ENCODE measurements around the gene NIBAN1. TPM values are rescaled to one million over a fixed set of nuclear protein-coding genes. Genes with fewer than 3 reads are reported as not detected.

Gene NIBAN1
- total RNA-seq, 1 experiment from 2014 or later: 19.5 TPM

DNA sequence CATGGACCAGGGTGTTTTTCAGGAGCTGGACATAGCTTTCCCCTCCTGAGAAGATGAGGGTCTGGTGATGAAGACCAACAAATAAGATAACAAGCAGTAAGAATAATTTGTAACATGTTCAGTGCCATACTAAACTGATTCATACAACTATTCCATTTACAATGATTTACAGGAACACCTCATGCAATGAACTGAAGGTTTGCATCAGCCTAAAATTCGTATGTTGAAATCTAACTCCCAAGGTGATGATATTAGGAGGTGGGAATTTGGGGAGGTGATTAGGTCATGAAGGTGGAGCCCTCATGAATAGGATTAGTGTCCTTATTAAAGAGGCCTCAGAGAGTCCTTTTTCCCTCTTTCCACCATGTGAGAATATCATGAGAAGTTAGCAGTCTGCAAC lies 15.9 kb upstream of the NIBAN1 start:
- peaks cover 15% of the 10 kb centered on the region for H3K27me3 Mint-ChIP-seq (ENCODE audit: unreplicated experiment)
- CTCF ChIA-PET: no interaction called here
- no peak overlapping the region for H3K27ac Mint-ChIP-seq (ENCODE audit: unreplicated experiment)
- no peaks in the 10 kb centered on the region for H3K4me1 Mint-ChIP-seq (ENCODE audit: low read depth, unreplicated experiment)
- intact Hi-C loops (cut with micrococcal nuclease; ENCODE audit: unreplicated experiment): no loop called here
- BruUV-seq (replicated peaks): no TSS peak
- H3K9me3 Mint-ChIP-seq (ENCODE audit: low read depth, unreplicated experiment): no peaks in the 10 kb centered on the region
- DNase-seq: no peak
- no peaks in the 10 kb centered on the region for H3K36me3 Mint-ChIP-seq (ENCODE audit: insufficient read depth, unreplicated experiment)
- TF ChIP-seq, protein P1, sequence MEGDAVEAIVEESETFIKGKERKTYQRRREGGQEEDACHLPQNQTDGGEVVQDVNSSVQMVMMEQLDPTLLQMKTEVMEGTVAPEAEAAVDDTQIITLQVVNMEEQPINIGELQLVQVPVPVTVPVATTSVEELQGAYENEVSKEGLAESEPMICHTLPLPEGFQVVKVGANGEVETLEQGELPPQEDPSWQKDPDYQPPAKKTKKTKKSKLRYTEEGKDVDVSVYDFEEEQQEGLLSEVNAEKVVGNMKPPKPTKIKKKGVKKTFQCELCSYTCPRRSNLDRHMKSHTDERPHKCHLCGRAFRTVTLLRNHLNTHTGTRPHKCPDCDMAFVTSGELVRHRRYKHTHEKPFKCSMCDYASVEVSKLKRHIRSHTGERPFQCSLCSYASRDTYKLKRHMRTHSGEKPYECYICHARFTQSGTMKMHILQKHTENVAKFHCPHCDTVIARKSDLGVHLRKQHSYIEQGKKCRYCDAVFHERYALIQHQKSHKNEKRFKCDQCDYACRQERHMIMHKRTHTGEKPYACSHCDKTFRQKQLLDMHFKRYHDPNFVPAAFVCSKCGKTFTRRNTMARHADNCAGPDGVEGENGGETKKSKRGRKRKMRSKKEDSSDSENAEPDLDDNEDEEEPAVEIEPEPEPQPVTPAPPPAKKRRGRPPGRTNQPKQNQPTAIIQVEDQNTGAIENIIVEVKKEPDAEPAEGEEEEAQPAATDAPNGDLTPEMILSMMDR (IDR thresholded peaks at IDR 0.05; ENCODE audit: unreplicated experiment): no peak
- H3K4me3 Mint-ChIP-seq (ENCODE audit: low read depth, unreplicated experiment): no peak overlapping the region

DNA sequence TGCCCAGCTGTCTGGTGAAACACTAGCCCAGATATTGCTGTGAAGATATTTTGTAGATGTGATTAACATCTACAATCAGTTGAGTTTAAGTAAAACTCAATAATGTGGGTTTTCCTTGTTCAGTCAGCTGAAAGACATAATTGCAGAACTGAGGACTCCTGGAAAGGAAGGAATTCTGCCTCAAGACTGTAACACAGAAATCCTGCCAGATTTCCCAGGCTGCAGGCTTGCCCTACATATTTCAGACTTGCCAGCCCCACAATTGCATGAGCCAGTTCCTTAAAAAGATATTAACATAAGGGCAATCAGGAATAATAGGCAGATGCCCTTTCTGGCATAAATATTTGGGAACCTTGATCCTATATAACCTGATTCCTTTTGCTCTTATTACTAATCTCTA lies 14.2 kb upstream of the NIBAN1 start:
- H3K4me1 Mint-ChIP-seq (ENCODE audit: low read depth, unreplicated experiment): no peaks in the 10 kb centered on the region
- H3K27ac Mint-ChIP-seq (ENCODE audit: unreplicated experiment): no peak overlapping the region
- H3K27me3 Mint-ChIP-seq (ENCODE audit: unreplicated experiment): peaks cover 23% of the 10 kb centered on the region
- TF ChIP-seq, protein P1 (IDR thresholded peaks at IDR 0.05; ENCODE audit: unreplicated experiment): no peak
- no peaks in the 10 kb centered on the region for H3K36me3 Mint-ChIP-seq (ENCODE audit: insufficient read depth, unreplicated experiment)
- CTCF ChIA-PET: no interaction called here
- H3K9me3 Mint-ChIP-seq (ENCODE audit: low read depth, unreplicated experiment): no peaks in the 10 kb centered on the region
- no peak overlapping the region for H3K4me3 Mint-ChIP-seq (ENCODE audit: low read depth, unreplicated experiment)
- BruUV-seq (replicated peaks): no TSS peak
- intact Hi-C loops (cut with micrococcal nuclease; ENCODE audit: unreplicated experiment): loop anchor here (10.0 kb wide), 1 partner anchor 696 kb away; no protein-coding TSS in a partner anchor
- DNase-seq: no peak

DNA sequence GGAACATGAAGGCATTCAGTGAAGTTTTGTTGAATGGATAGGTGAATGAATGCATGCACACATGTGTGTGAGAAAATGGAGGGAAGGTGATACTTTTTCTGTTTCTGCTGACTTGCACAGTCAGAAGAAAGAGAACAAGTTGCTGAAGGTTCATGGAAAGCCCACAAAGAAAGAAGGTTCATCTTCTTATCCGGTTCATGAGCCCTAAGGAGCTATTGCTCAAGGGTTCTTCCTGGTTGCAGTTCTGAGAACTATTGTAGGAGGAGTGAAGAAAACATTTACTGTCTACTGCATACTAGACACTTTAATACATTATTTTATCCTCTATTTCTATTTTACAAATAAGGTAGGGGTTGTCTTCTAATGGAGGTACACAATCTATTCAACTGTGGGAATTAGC lies 13.4 kb upstream of the NIBAN1 start:
- H3K27ac Mint-ChIP-seq (ENCODE audit: unreplicated experiment): no peak overlapping the region
- no peak for DNase-seq
- H3K36me3 Mint-ChIP-seq (ENCODE audit: insufficient read depth, unreplicated experiment): no peaks in the 10 kb centered on the region
- H3K9me3 Mint-ChIP-seq (ENCODE audit: low read depth, unreplicated experiment): no peaks in the 10 kb centered on the region
- H3K4me1 Mint-ChIP-seq (ENCODE audit: low read depth, unreplicated experiment): no peaks in the 10 kb centered on the region
- CTCF ChIA-PET: interaction anchor here (1.8 kb wide), 1 partner anchor 182 kb away, joined by 8 read pairs; no protein-coding TSS in a partner anchor
- BruUV-seq (replicated peaks): no TSS peak
- TF ChIP-seq, protein P1 (IDR thresholded peaks at IDR 0.05; ENCODE audit: unreplicated experiment): no peak
- peaks cover 23% of the 10 kb centered on the region for H3K27me3 Mint-ChIP-seq (ENCODE audit: unreplicated experiment)
- intact Hi-C loops (cut with micrococcal nuclease; ENCODE audit: unreplicated experiment): loop anchor here (2.0 to 10.0 kb wide), 2 partner anchors 183 to 697 kb away; no protein-coding TSS in a partner anchor
- no peak overlapping the region for H3K4me3 Mint-ChIP-seq (ENCODE audit: low read depth, unreplicated experiment)

DNA sequence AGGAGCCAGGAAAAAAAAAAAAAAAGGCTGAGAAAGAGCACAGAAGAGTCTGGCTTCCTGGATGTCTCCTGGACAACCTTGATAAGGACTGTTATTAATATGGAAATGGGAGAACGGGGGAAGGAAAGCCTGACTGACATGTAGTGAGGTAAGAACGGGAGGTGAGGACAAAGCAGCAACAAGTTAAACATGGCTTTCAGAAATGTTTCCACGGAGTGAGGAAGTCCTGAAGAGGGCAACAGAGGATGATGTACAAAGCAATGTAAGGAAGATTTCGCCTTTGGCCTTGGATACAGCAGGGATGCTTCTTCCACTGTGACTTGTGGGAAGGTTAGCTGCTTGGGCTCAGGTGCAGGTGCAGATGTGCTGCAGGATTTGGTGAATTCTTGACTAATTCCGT lies 11.9 kb upstream of the NIBAN1 start:
- no peaks in the 10 kb centered on the region for H3K9me3 Mint-ChIP-seq (ENCODE audit: low read depth, unreplicated experiment)
- intact Hi-C loops (cut with micrococcal nuclease; ENCODE audit: unreplicated experiment): loop anchor here (2.0 to 10.0 kb wide), 2 partner anchors 185 to 699 kb away; no protein-coding TSS in a partner anchor
- H3K27ac Mint-ChIP-seq (ENCODE audit: unreplicated experiment): no peak overlapping the region
- no TSS peak for BruUV-seq (replicated peaks)
- no peak overlapping the region for H3K4me3 Mint-ChIP-seq (ENCODE audit: low read depth, unreplicated experiment)
- peaks cover 23% of the 10 kb centered on the region for H3K27me3 Mint-ChIP-seq (ENCODE audit: unreplicated experiment)
- no peaks in the 10 kb centered on the region for H3K4me1 Mint-ChIP-seq (ENCODE audit: low read depth, unreplicated experiment)
- no peaks in the 10 kb centered on the region for H3K36me3 Mint-ChIP-seq (ENCODE audit: insufficient read depth, unreplicated experiment)
- no peak for DNase-seq
- CTCF ChIA-PET: interaction anchor here (0.6 to 1.8 kb wide), 3 partner anchors 181 to 659 kb away, joined by 3 to 8 read pairs (median 3); no protein-coding TSS in a partner anchor
- TF ChIP-seq, protein P1 (IDR thresholded peaks at IDR 0.05; ENCODE audit: unreplicated experiment): no peak
